Right lobe of liver (tissue), 6 donors: ENCODE measurements around the gene TPPP. TPM values are rescaled to one million over a fixed set of nuclear protein-coding genes. Genes with fewer than 3 reads are reported as not detected.

ENCODE experiments used
- ATAC-seq, 4 donors: fragments of 200-7000 bp; cut with Tn5 transposase; one replicate each; pipeline ENCODE4 v1.9.1; 2020; ENCODE audit warnings: mild to moderate bottlenecking in 4 of 4, moderate library complexity in 4 of 4
- DNase-seq, 3 donors: peaks; one replicate each; pipeline ENCODE4 v3.0.0-alpha.2; 2020
- H3K27ac ChIP-seq, 3 donors: fragments of 200-600 bp; one replicate each; pipeline ENCODE4 v1.8.0; 2022
- H3K27me3 ChIP-seq, 2 donors: fragments of 200-600 bp; one replicate each; pipeline ENCODE4 v1.8.0; 2022
- H3K36me3 ChIP-seq, 4 donors: fragments of 200-600 bp; sonication (generic) in 1 of 4; one replicate each; pipeline versions ENCODE4 v1.5.1 to v1.8.0; 2017 to 2022; ENCODE audit warnings: control low read depth in 1 of 4
- H3K4me1 ChIP-seq, 4 donors: fragments of 200-600 bp; sonication (generic) in 1 of 4; one replicate each; pipeline versions ENCODE4 v1.5.1 to v1.8.0; 2017 to 2022; ENCODE audit warnings: control low read depth in 1 of 4
- H3K4me3 ChIP-seq, 3 donors: fragments of 200-600 bp; one replicate each; pipeline ENCODE4 v1.8.0; 2022
- H3K9me3 ChIP-seq, 4 donors: fragments of 200-600 bp; sonication (generic) in 1 of 4; one replicate each; pipeline versions ENCODE4 v1.5.1 to v1.8.0; 2017 to 2022; ENCODE audit warnings: control low read depth in 1 of 4
- CTCF ChIP-seq, 4 donors: fragments of 200-600 bp in 3 of 4; fragments of 450-650 bp in 1 of 4; IDR thresholded peaks; one replicate each; pipeline versions ENCODE4 v1.5.1 to v1.8.0; 2016 to 2022; ENCODE audit warnings: antibody characterized with exemption in 4 of 4, mild to moderate bottlenecking in 2 of 4
- POLR2A ChIP-seq: fragments of 450-650 bp; IDR thresholded peaks from one replicate; pipeline ENCODE4 v1.6.1; 2017; ENCODE audit warnings: antibody characterized with exemption, mild to moderate bottlenecking
- WGBS: methylation state at CpG from one replicate; pipeline ENCODE4 v1.1.6; 2018; ENCODE audit warnings: low coverage, low lambda C conversion rate; ENCODE audit not compliant: insufficient coverage; ENCODE audit errors: missing lambda C conversion rate; 5-methylcytosine and 5-hydroxymethylcytosine counted together
- intact Hi-C, 2 donors: fragments of 100-400 bp; cut with DNase I; formaldehyde crosslinking; loops; one replicate each; pipeline versions ENCODE4 v1.11.2 to v1.14.1; 2022
- total RNA-seq, 6 experiments: library from RNA; depleted of rRNA in 2 of 6; stranded (reverse); fragments of >200 nt in 2 of 6; fragmentation: NEBNext Ultra II Directional in 3 of 6; extraction: Animal tissue kit (Norgen Biotek cat#: 25700) in 3 of 6; gene quantifications; one replicate each; pipeline versions ENCODE4 v1.1.0 to v1.2.4, GENCODE V29; 2016 to 2023
- donor health status: DM: no; HTN: yes; CAD: no.
- donor health status: DM: no; HTN: no; CAD: no.
- donor health status: DM: no; HTN: no; CAD: no.
- donor health status: DM: no; HTN: yes; CAD: no.
- donor health status: DM: no; HTN: yes; CAD: no.

TPPP gene
- total RNA-seq, 6 experiments from 2014 or later: 1.9 to 4.3 (median 2.4) TPM

- DNase-seq: peak in 1 of 3 donors; percentile 54
- no peak overlapping the region for H3K4me3 ChIP-seq
- no peak for ATAC-seq
- H3K4me1 ChIP-seq: peaks cover 0 to 42% (median 26%) of the 10 kb centered on the region in 4 donors
- H3K27ac ChIP-seq: peak overlapping the region in 1 of 3 donors; percentile 10
- 10% methylated on average over 2 of the region's 19 CpGs for WGBS
- TF ChIP-seq CTCF (IDR thresholded peaks at IDR 0.05) (no peak), POLR2A (no peak)
- H3K27me3 ChIP-seq: no peaks in the 10 kb centered on the region
- intact Hi-C loops: loop anchor here in 1 of 2 donors (5.0 kb wide), 1 partner anchor 234 kb away; no protein-coding TSS in a partner anchor
- no peaks in the 10 kb centered on the region for H3K9me3 ChIP-seq
- no peaks in the 10 kb centered on the region for H3K36me3 ChIP-seq
Observed at GRCh38 chr5:673161-673830, 19.9 kb downstream of the TPPP start.

- peaks cover 0 to 42% (median 26%) of the 10 kb centered on the region in 4 donors for H3K4me1 ChIP-seq
- TF ChIP-seq CTCF (IDR thresholded peaks at IDR 0.05): no peak
- TF ChIP-seq POLR2A: no peak
- intact Hi-C loops: loop anchor here in 1 of 2 donors (5.0 kb wide), 1 partner anchor 235 kb away; no protein-coding TSS in a partner anchor
- no peak overlapping the region for H3K4me3 ChIP-seq
- ATAC-seq (peak in 3 of 4 donors; percentile 4 to 52 (median 5)), DNase-seq (peak; percentile 69 to 86 (median 77))
- H3K27me3 ChIP-seq: no peaks in the 10 kb centered on the region
- peak overlapping the region in 2 of 3 donors; percentile 65 to 86 for H3K27ac ChIP-seq
- H3K36me3 ChIP-seq: no peaks in the 10 kb centered on the region
- 7% methylated on average over 16 of the region's 27 CpGs for WGBS
- H3K9me3 ChIP-seq: no peaks in the 10 kb centered on the region
Observed at GRCh38 chr5:672329-673160, 20.6 kb downstream of the TPPP start.

GRCh38 chr5:671459-672328 lies 21.5 kb downstream of the TPPP start:
- intact Hi-C loops: loop anchor here in 1 of 2 donors (5.0 kb wide), 1 partner anchor 236 kb away; no protein-coding TSS in a partner anchor
- H3K36me3 ChIP-seq: no peaks in the 10 kb centered on the region
- H3K27ac ChIP-seq: peak overlapping the region in 2 of 3 donors; percentile 65 to 86
- 0% methylated on average over 4 of the region's 27 CpGs for WGBS
- H3K4me1 ChIP-seq: peaks cover 0 to 42% (median 26%) of the 10 kb centered on the region in 4 donors
- H3K27me3 ChIP-seq: no peaks in the 10 kb centered on the region
- peak; percentile 62 to 82 (median 76) for ATAC-seq
- peak; percentile 77 to 87 (median 87) for DNase-seq
- H3K9me3 ChIP-seq: no peaks in the 10 kb centered on the region
- TF ChIP-seq CTCF (IDR thresholded peaks at IDR 0.05): peak; percentile 90 to 96 (median 94)
- no peak for TF ChIP-seq POLR2A
- H3K4me3 ChIP-seq: peak overlapping the region in 1 of 3 donors; percentile 41
